Esophagus squamous epithelium (tissue), 4 donors: ENCODE measurements around the gene GPNMB.

ENCODE experiments used
- CTCF ChIP-seq, 6 experiments: fragments of 450-650 bp in 4 of 6; fragments of 200-600 bp in 2 of 6; sonication (generic) in 2 of 6; IDR thresholded peaks; one replicate each; pipeline ENCODE4 v1.5.1; 2016 to 2019; ENCODE audit warnings: antibody characterized with exemption in 6 of 6, mild to moderate bottlenecking in 4 of 6, moderate library complexity in 4 of 6
- POLR2A ChIP-seq, 4 donors: fragments of 450-650 bp; IDR thresholded peaks; one replicate each; pipeline ENCODE4 v1.6.1; 2017; ENCODE audit warnings: antibody characterized with exemption in 4 of 4, mild to moderate bottlenecking in 4 of 4, moderate library complexity in 3 of 4

GRCh38 chr7:23276376-23276775 is 29.8 kb downstream of the GPNMB start:
- TF ChIP-seq CTCF (IDR thresholded peaks at IDR 0.05): no peak
- no peak for TF ChIP-seq POLR2A (IDR thresholded peaks at IDR 0.05)
